Parathyroid adenoma (tissue), 2 donors: Measurements from ENCODE around the gene ADAMTS10.
"Not testable (repeated sequence)": the region's sequence is repeated elsewhere in the genome, so short reads cannot be mapped to it uniquely, and the experiment has no call there.

Experiments used
- H2AFZ ChIP-seq: fragments of 300-600 bp; sonication (generic); one replicate; pipeline ENCODE4 v1.7.0; 2017; ENCODE audit warnings: antibody characterized with exemption, mild to moderate bottlenecking
- H3K27ac ChIP-seq: fragments of 300-600 bp; sonication (generic); one replicate; pipeline ENCODE4 v1.7.0; 2017
- H3K27me3 ChIP-seq: fragments of 300-600 bp; sonication (generic); one replicate; pipeline ENCODE4 v1.7.0; 2017; ENCODE audit warnings: low read length; ENCODE audit not compliant: control insufficient read depth, insufficient read depth
- H3K36me3 ChIP-seq: fragments of 300-600 bp; sonication (generic); one replicate; pipeline ENCODE4 v1.7.0; 2017; ENCODE audit warnings: low read length; ENCODE audit not compliant: control insufficient read depth, insufficient read depth
- H3K4me1 ChIP-seq: fragments of 300-600 bp; sonication (generic); one replicate; pipeline ENCODE4 v1.7.0; 2017; ENCODE audit warnings: control low read depth
- H3K4me2 ChIP-seq: fragments of 300-600 bp; sonication (generic); one replicate; pipeline ENCODE4 v1.7.0; 2017; ENCODE audit warnings: low read length
- H3K4me3 ChIP-seq: fragments of 300-600 bp; sonication (generic); one replicate; pipeline ENCODE4 v1.7.0; 2017; ENCODE audit warnings: low read depth, low read length
- H3K79me2 ChIP-seq: fragments of 300-600 bp; sonication (generic); one replicate; pipeline ENCODE4 v1.7.0; 2017; ENCODE audit warnings: control low read depth
- H3K9ac ChIP-seq: fragments of 300-600 bp; sonication (generic); one replicate; pipeline ENCODE4 v1.7.0; 2017; ENCODE audit warnings: mild to moderate bottlenecking
- H3K9me3 ChIP-seq: fragments of 300-600 bp; sonication (generic); one replicate; pipeline ENCODE4 v1.7.0; 2017; ENCODE audit warnings: low read length; ENCODE audit not compliant: control insufficient read depth
- TF ChIP-seq, protein P1 (sequence below): fragments of 300-600 bp; sonication (generic); IDR thresholded peaks from one replicate; pipeline ENCODE4 v1.7.0; 2017; ENCODE audit warnings: antibody characterized with exemption, mild to moderate bottlenecking
- donor health status: primary hyperparathyroidism.

The ADAMTS10 gene

DNA sequence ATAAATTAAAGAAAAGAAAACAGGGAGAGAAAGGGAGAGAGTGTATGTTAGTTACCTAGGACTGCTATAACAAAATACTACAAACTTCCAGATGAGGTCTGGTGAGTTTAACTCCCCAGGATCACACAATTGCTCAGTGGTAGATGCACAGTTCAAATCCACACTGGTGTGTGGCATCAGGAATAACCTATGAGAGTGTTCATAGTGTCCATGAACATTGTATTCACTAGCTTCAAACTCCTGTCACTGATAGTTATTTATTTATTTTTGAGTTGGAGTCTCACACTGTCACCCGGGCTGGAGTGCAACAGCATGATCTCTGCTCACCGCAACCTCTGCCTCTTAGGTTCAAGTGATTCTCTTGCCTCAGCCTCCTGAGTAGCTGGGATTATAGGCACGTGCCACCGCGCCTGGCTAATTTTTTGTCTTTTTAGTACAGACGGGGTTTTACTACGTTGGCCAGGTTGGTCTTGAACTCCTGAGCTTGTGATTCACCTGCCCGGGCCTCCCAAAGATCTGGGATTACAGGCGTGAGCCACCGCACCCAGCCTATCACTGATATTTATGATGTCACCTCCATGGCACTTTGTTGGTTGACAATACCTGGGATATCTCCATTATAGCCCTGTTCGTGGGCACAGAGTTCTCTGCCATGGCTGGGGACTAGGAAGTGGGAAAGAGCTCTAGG is 19.6 kb upstream of the ADAMTS10 start, which contains the start of gene NFILZ:
NFILZ (plus strand) TSS at position 638 of the 688 bp plus-strand sequence. CDS start 46,133 bp downstream, outside the sequence.
- Histone ChIP-seq H3K9ac (no peak within 1 kb of the TSS), H3K4me1 (no peaks in the 10 kb centered on the region), H3K79me2 (no peaks in the 10 kb centered on the region), H3K4me2 (no peak within 1 kb of the TSS), H3K4me3 (no peak within 1 kb of the TSS), H3K9me3 (no peaks in the 10 kb centered on the region), H3K27me3 (no peaks in the 10 kb centered on the region), H2AFZ (no peak within 1 kb of the TSS), H3K27ac (no peak within 1 kb of the TSS), H3K36me3 (no peaks in the 10 kb centered on the region)
- TF ChIP-seq, protein P1, sequence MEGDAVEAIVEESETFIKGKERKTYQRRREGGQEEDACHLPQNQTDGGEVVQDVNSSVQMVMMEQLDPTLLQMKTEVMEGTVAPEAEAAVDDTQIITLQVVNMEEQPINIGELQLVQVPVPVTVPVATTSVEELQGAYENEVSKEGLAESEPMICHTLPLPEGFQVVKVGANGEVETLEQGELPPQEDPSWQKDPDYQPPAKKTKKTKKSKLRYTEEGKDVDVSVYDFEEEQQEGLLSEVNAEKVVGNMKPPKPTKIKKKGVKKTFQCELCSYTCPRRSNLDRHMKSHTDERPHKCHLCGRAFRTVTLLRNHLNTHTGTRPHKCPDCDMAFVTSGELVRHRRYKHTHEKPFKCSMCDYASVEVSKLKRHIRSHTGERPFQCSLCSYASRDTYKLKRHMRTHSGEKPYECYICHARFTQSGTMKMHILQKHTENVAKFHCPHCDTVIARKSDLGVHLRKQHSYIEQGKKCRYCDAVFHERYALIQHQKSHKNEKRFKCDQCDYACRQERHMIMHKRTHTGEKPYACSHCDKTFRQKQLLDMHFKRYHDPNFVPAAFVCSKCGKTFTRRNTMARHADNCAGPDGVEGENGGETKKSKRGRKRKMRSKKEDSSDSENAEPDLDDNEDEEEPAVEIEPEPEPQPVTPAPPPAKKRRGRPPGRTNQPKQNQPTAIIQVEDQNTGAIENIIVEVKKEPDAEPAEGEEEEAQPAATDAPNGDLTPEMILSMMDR, result no peak

DNA sequence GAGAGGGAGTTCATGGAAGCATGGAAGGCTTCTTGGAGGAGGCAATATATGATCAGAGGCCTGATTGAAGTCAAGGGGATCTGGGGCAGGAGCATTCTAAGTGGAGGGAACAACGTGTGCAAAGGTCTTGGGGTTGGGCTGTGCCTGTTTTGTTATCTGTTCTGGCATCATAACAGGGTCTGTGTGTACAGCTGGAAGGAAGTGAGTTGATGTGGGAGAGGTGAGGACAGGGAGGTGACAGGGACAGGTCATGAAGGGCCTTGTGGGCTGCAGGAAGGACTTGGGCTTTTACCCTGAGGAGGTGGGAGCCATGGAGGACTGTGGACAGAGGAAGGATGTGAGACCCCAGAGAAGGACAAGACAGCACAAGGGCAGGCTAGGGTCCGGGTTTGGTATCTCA is 18.7 kb upstream of the ADAMTS10 start:
- no peak overlapping the region for H3K4me3 ChIP-seq
- H3K9ac ChIP-seq, result no peak overlapping the region
- TF ChIP-seq, protein P1, result no peak
- H3K27me3 ChIP-seq, result no peaks in the 10 kb centered on the region
- H3K4me2 ChIP-seq, result no peak overlapping the region
- no peaks in the 10 kb centered on the region for H3K4me1 ChIP-seq
- no peak overlapping the region for H3K27ac ChIP-seq
- no peak overlapping the region for H2AFZ ChIP-seq
- H3K36me3 ChIP-seq, result no peaks in the 10 kb centered on the region
- H3K9me3 ChIP-seq, result no peaks in the 10 kb centered on the region
- H3K79me2 ChIP-seq, result no peaks in the 10 kb centered on the region

DNA sequence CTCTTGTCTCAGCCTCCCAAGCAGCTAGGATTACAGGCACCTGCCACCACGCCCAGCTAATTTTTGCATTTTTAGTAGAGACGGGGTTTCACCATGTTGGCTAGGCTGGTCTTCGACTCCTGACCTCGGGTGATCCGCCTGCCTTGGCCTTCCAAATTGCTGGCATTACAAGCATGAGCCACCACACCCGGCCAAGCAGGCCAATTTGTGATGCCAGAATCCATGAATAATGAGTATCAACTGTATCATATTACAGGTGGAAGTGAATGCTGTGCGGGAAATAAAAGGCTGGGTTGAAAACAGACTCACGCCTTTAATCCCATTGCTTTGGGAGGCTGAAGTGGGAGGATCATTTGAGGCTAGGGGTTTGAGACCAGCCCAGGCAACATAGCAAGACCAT is 16.3 kb upstream of the ADAMTS10 start:
- no peak overlapping the region for H3K9ac ChIP-seq
- H2AFZ ChIP-seq, result no peak overlapping the region
- H3K9me3 ChIP-seq, result no peaks in the 10 kb centered on the region
- H3K4me1 ChIP-seq, result no peaks in the 10 kb centered on the region
- TF ChIP-seq, protein P1, result no peak
- no peak overlapping the region for H3K4me3 ChIP-seq
- H3K36me3 ChIP-seq, result no peaks in the 10 kb centered on the region
- no peak overlapping the region for H3K27ac ChIP-seq
- no peaks in the 10 kb centered on the region for H3K27me3 ChIP-seq
- H3K4me2 ChIP-seq, result no peak overlapping the region
- no peaks in the 10 kb centered on the region for H3K79me2 ChIP-seq

DNA sequence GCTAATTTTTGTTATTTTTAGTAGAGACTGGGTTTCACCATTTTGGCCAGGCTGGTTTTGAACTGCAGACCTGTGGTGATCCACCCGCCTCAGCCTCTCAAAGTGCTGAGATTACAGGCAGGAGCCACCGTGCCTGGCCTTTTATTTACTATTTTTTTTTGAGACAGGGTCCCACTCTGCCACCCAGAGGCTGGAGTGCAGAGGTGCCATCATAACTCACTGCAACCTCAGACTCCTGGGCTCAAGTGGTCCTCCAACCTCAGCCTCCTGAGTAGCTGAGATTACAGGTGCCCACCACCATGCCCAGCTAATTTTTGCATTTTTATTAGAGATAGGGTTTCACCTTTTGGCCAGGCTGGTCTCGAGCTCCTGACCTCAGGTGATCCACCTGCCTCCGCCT is 12.4 kb upstream of the ADAMTS10 start:
- not testable (repeated sequence) for H3K79me2 ChIP-seq, H3K9me3 ChIP-seq, H2AFZ ChIP-seq, H3K4me2 ChIP-seq, H3K4me3 ChIP-seq, H3K9ac ChIP-seq, H3K36me3 ChIP-seq, H3K27ac ChIP-seq, H3K4me1 ChIP-seq, H3K27me3 ChIP-seq

DNA sequence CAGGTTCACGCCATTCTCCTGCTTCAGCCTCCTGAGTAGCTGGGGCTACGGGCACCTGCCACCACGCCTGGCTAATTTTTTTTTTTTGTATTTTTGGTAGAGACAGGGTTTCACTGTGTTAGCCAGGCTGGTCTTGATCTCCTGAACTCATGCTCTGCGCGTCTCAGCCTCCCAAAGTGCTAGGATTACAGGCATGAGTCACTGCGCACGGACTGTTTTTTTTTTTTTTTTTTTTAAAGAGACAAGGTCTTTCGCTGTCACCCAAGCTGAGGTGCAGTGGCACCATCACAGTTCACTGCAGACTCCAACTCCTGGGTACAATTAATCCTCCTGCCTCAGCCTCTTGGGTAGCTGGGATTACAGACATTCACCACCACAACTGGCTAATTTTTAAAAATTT is 8.2 kb upstream of the ADAMTS10 start:
- Histone ChIP-seq H3K27ac (no peak overlapping the region), H3K79me2 (no peaks in the 10 kb centered on the region), H3K9me3 (no peaks in the 10 kb centered on the region), H3K27me3 (no peaks in the 10 kb centered on the region), H3K9ac (no peak overlapping the region), H2AFZ (no peak overlapping the region), H3K36me3 (no peaks in the 10 kb centered on the region), H3K4me3 (no peak overlapping the region), H3K4me1 (no peaks in the 10 kb centered on the region), H3K4me2 (no peak overlapping the region)
- TF ChIP-seq, protein P1, result no peak
